Measurements from ENCODE around the gene KIF5B. TPM values are rescaled to one million over a fixed set of nuclear protein-coding genes. Genes with fewer than 3 reads are reported as not detected.

The KIF5B gene
- total RNA-seq, 1 experiment from 2014 or later: 63.2 TPM

- TF ChIP-seq NFATC4 (CRISPR knock-in tag; IDR thresholded peaks at IDR 0.05) (no peak), RORB (CRISPR knock-in tag; IDR thresholded peaks at IDR 0.05) (no peak), RELA (CRISPR knock-in tag; IDR thresholded peaks at IDR 0.05; ENCODE audit: borderline replicate concordance) (no peak), FOXJ3 (CRISPR knock-in tag; IDR thresholded peaks at IDR 0.05; ENCODE audit: borderline replicate concordance) (no peak), SP1 (CRISPR knock-in tag; conservative IDR thresholded peaks at IDR 0.05) (no peak), ARID4B (CRISPR knock-in tag; IDR thresholded peaks at IDR 0.05; ENCODE audit: borderline replicate concordance) (no peak), ZNF532 (CRISPR knock-in tag; IDR thresholded peaks at IDR 0.05; ENCODE audit: borderline replicate concordance) (no peak), E2F4 (CRISPR knock-in tag; IDR thresholded peaks at IDR 0.05; ENCODE audit: borderline replicate concordance, low read depth) (no peak), TEAD4 (CRISPR knock-in tag; IDR thresholded peaks at IDR 0.05) (no peak), FOXP4 (CRISPR knock-in tag; IDR thresholded peaks at IDR 0.05) (peak; percentile 66; the same call in 1 of the 2 replicates), PRDM15 (CRISPR knock-in tag; IDR thresholded peaks at IDR 0.05) (no peak), FOXP1 (CRISPR knock-in tag; IDR thresholded peaks at IDR 0.05; ENCODE audit: borderline replicate concordance) (no peak), ELF4 (CRISPR knock-in tag; IDR thresholded peaks at IDR 0.05; ENCODE audit: low read depth) (0 out of 2 replicates have a peak, but pooled peaks have one; percentile 40), IRF2 (CRISPR knock-in tag; IDR thresholded peaks at IDR 0.05; ENCODE audit: borderline replicate concordance, low read depth) (no peak), ZNF425 (CRISPR knock-in tag; conservative IDR thresholded peaks at IDR 0.05) (no peak), ATF1 (CRISPR knock-in tag; IDR thresholded peaks at IDR 0.05) (no peak), FOXK1 (CRISPR knock-in tag; IDR thresholded peaks at IDR 0.05) (peak; percentile 51; the same call in 1 of the 2 replicates), GTF2I (CRISPR knock-in tag; conservative IDR thresholded peaks at IDR 0.05) (no peak)
These were observed at the start of gene KIF5B (continued) for GRCh38 chr10:32056136-32057035.
